Right lobe of liver (tissue), 4 donors: Measurements from ENCODE around the gene ZNF175.

Source experiments
- CTCF ChIP-seq, 4 donors: fragments of 200-600 bp in 3 of 4; fragments of 450-650 bp in 1 of 4; IDR thresholded peaks; one replicate each; pipeline versions ENCODE4 v1.5.1 to v1.8.0; 2016 to 2022; ENCODE audit warnings: antibody characterized with exemption in 4 of 4, mild to moderate bottlenecking in 2 of 4
- POLR2A ChIP-seq: fragments of 450-650 bp; IDR thresholded peaks from one replicate; pipeline ENCODE4 v1.6.1; 2017; ENCODE audit warnings: antibody characterized with exemption, mild to moderate bottlenecking
- donor health status: DM: no; HTN: no; CAD: no.
- donor health status: DM: no; HTN: no; CAD: no.
- donor health status: DM: no; HTN: yes; CAD: no.

DNA sequence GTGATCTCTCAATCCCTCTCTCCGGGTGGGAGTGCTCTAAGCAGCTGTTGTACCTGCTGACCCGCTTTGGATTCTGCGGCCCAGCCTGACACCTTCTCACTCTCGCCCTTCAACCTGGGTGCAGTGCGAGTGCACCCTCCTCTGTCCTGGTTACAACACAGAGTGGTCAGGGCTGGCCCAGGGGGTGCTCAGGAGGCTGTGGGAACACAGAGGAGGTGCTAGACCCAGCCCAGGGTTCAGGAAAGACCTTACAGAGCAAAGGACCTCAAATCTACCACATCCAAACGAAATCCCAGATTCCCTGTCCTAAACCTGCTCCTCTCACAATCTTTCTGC, 23.7 kb downstream of the ZNF175 start:
- TF ChIP-seq POLR2A, result no peak
- no peak for TF ChIP-seq CTCF (IDR thresholded peaks at IDR 0.05)
